H9 (cell line): ENCODE measurements around the gene NPHP1. TPM values are rescaled to one million over a fixed set of nuclear protein-coding genes. Genes with fewer than 3 reads are reported as not detected.

Experiments
- DNase-seq: peaks from one replicate; pipeline ENCODE4 v3.0.0-alpha.2; 2017
- H2AFZ ChIP-seq: one replicate; pipeline ENCODE4 v1.6.1; 2013; ENCODE audit warnings: mild to moderate bottlenecking, low read length, control low read depth, moderate library complexity
- H2AK5ac ChIP-seq: 2 replicates; pipeline ENCODE4 v1.6.1; 2013; ENCODE audit warnings: low read length, control low read depth, mixed read lengths; ENCODE audit not compliant: insufficient read length
- H2BK120ac ChIP-seq: one replicate; pipeline ENCODE4 v1.6.1; 2013; ENCODE audit warnings: low read depth, mild to moderate bottlenecking, low read length, control low read depth, inconsistent platforms; ENCODE audit not compliant: poor library complexity, severe bottlenecking
- H2BK12ac ChIP-seq: 2 replicates; pipeline ENCODE4 v1.6.1; 2013; ENCODE audit warnings: low read length, control low read depth, mixed read lengths, low read depth; ENCODE audit not compliant: insufficient read length
- H2BK15ac ChIP-seq: 2 replicates; pipeline ENCODE4 v1.6.1; 2013; ENCODE audit warnings: low read depth, low read length, control low read depth
- H2BK20ac ChIP-seq: one replicate; pipeline ENCODE4 v1.6.1; 2013; ENCODE audit warnings: low read depth, mild to moderate bottlenecking, low read length, control low read depth, inconsistent platforms; ENCODE audit not compliant: poor library complexity, severe bottlenecking
- H2BK5ac ChIP-seq: 2 replicates; pipeline ENCODE4 v1.6.1; 2013; ENCODE audit warnings: low read length, control low read depth, mixed read lengths; ENCODE audit not compliant: insufficient read length
- H3K14ac ChIP-seq: 2 replicates; pipeline ENCODE4 v1.6.1; 2013; ENCODE audit warnings: low read length, control low read depth; ENCODE audit not compliant: insufficient read depth
- H3K18ac ChIP-seq: 2 replicates; pipeline ENCODE4 v1.6.1; 2013; ENCODE audit warnings: low read depth, mild to moderate bottlenecking, mixed read lengths, low read length, control low read depth; ENCODE audit not compliant: insufficient read length
- H3K23ac ChIP-seq: 2 replicates; pipeline ENCODE4 v1.6.1; 2013; ENCODE audit warnings: low read length, control low read depth, mixed read lengths, low read depth; ENCODE audit not compliant: insufficient read length
- H3K23me2 ChIP-seq: 2 replicates; pipeline ENCODE4 v1.6.1; 2013; ENCODE audit warnings: low read depth, mild to moderate bottlenecking, mixed read lengths, low read length, control low read depth; ENCODE audit not compliant: insufficient read length, poor library complexity, severe bottlenecking
- H3K27ac ChIP-seq: 2 replicates; pipeline ENCODE4 v1.5.1; 2013; ENCODE audit warnings: low read length, control low read depth, mixed read lengths, low read depth; ENCODE audit not compliant: insufficient read length
- H3K27me3 ChIP-seq: 2 replicates; pipeline ENCODE4 v1.6.1; 2013; ENCODE audit warnings: low read length, control low read depth, inconsistent platforms; ENCODE audit not compliant: insufficient read depth
- H3K4ac ChIP-seq: 2 replicates; pipeline ENCODE4 v1.6.1; 2013; ENCODE audit warnings: low read depth, mild to moderate bottlenecking, control low read depth, inconsistent platforms, low read length, moderate library complexity
- H3K4me1 ChIP-seq: 2 replicates; pipeline ENCODE4 v1.6.1; 2013; ENCODE audit warnings: low read length, control low read depth, inconsistent platforms; ENCODE audit not compliant: insufficient read depth
- H3K4me2 ChIP-seq: 2 replicates; pipeline ENCODE4 v1.6.1; 2013; ENCODE audit warnings: low read length, control low read depth, mixed read lengths; ENCODE audit not compliant: insufficient read length, insufficient read depth
- H3K56ac ChIP-seq: 2 replicates; pipeline ENCODE4 v1.6.1; 2013; ENCODE audit warnings: low read depth, mild to moderate bottlenecking, mixed read lengths, low read length, control low read depth; ENCODE audit not compliant: insufficient read length
- H3K79me1 ChIP-seq: 2 replicates; pipeline ENCODE4 v1.6.1; 2013; ENCODE audit warnings: low read depth, mild to moderate bottlenecking, moderate library complexity, low read length, control low read depth, inconsistent platforms; ENCODE audit not compliant: insufficient read depth, poor library complexity, severe bottlenecking
- H3K79me2 ChIP-seq: 2 replicates; pipeline ENCODE4 v1.6.1; 2013; ENCODE audit warnings: low read length, control low read depth, inconsistent platforms; ENCODE audit not compliant: insufficient read depth
- H3K9ac ChIP-seq: 2 replicates; pipeline ENCODE4 v1.6.1; 2013; ENCODE audit warnings: low read length, control low read depth, mixed read lengths; ENCODE audit not compliant: insufficient read length; ENCODE audit errors: extremely low read depth
- H3K9me3 ChIP-seq: one replicate; pipeline ENCODE4 v1.6.1; 2013; ENCODE audit warnings: low read depth, low read length, inconsistent platforms; ENCODE audit not compliant: control insufficient read depth
- H3T11ph ChIP-seq: one replicate; pipeline ENCODE4 v1.6.1; 2013; ENCODE audit warnings: mild to moderate bottlenecking, low read length, control low read depth, inconsistent platforms
- H4K20me1 ChIP-seq: one replicate; pipeline ENCODE4 v1.6.1; 2013; ENCODE audit not compliant: control insufficient read depth, insufficient read length, insufficient read depth
- H4K5ac ChIP-seq: 2 replicates; pipeline ENCODE4 v1.6.1; 2013; ENCODE audit warnings: low read depth, mild to moderate bottlenecking, mixed read lengths, low read length, control low read depth; ENCODE audit not compliant: insufficient read length
- H4K8ac ChIP-seq: replicated peaks from 2 replicates; pipeline ENCODE4 v1.6.1; 2013; ENCODE audit warnings: low read length, control low read depth, mixed read lengths, low read depth; ENCODE audit not compliant: insufficient read length
- H4K91ac ChIP-seq: 2 replicates; pipeline ENCODE4 v1.6.1; 2013; ENCODE audit warnings: low read depth, mild to moderate bottlenecking, moderate library complexity, mixed read lengths, low read length, control low read depth; ENCODE audit not compliant: insufficient read length
- H3K27ac Mint-ChIP-seq, 3 experiments: 2 replicates in 2 of 3; 3 replicates in 1 of 3; pipeline ENCODE4 v1.8.0; 2020 to 2021; ENCODE audit warnings: mixed read lengths in 3 of 3, mild to moderate bottlenecking in 1 of 3, moderate library complexity in 1 of 3
- H3K27me3 Mint-ChIP-seq: 2 replicates; pipeline ENCODE4 v1.8.0; 2021; ENCODE audit warnings: low read depth, mild to moderate bottlenecking, moderate library complexity, mixed read lengths
- H3K36me3 Mint-ChIP-seq, 3 experiments: 2 replicates in 2 of 3; 3 replicates in 1 of 3; pipeline ENCODE4 v1.8.0; 2020 to 2021; ENCODE audit warnings: low read depth in 3 of 3, mixed read lengths in 3 of 3; ENCODE audit not compliant: insufficient read depth in 1 of 3
- H3K4me1 Mint-ChIP-seq, 2 experiments: 2 replicates each; pipeline ENCODE4 v1.8.0; 2020; ENCODE audit warnings: mixed read lengths in 2 of 2
- H3K4me3 Mint-ChIP-seq, 2 experiments: 2 replicates in 1 of 2; 3 replicates in 1 of 2; pipeline ENCODE4 v1.8.0; 2020 to 2021; ENCODE audit warnings: mild to moderate bottlenecking in 2 of 2, mixed read lengths in 2 of 2, moderate library complexity in 1 of 2
- H3K9me3 Mint-ChIP-seq, 2 experiments: 2 replicates in 1 of 2; 3 replicates in 1 of 2; pipeline ENCODE4 v1.8.0; 2020; ENCODE audit warnings: mild to moderate bottlenecking in 2 of 2, mixed read lengths in 2 of 2, moderate library complexity in 1 of 2
- WGBS: extraction: QIAGEN DNeasy Blood & Tissue Kit; methylation state at CpG from one replicate; pipeline ENCODE4 v1.1.7; 2013; ENCODE audit warnings: missing lambda C conversion rate, low lambda C conversion rate, mixed read lengths; ENCODE audit not compliant: insufficient read length; ENCODE audit errors: extremely low coverage; 5-methylcytosine and 5-hydroxymethylcytosine counted together
- total RNA-seq: library from RNA; stranded (reverse); gene quantifications from 2 replicates; pipeline ENCODE4 v1.2.1, GENCODE V29; 2021
- TF ChIP-seq, protein P1 (sequence below): fragments of 200-600 bp; sonication (generic); conservative IDR thresholded peaks from 3 replicates; pipeline ENCODE4 v1.8.0; 2021; ENCODE audit warnings: antibody characterized with exemption, mild to moderate bottlenecking

Gene NPHP1
- total RNA-seq, 1 experiment from 2014 or later, result 2.1 TPM

DNA sequence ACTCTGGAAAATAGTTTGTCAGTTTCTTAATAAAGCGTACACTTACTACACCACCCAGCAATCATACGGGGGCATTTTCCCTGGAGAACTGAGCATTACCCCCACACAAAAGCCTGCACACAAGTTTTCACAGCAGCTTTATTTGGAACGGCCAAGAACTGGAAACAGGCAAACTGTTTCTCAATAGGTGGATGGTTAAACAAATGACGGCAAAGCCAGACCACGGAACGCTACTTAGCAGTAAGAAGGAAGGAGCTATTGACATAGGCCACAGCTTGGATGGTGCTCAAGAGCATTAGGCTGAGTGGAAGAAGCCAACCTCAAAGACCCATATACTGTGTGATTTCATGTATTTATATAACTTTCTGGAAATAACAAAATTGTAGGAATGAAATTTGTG, 98.2 kb downstream of the NPHP1 start:
- Histone ChIP-seq H4K20me1 (no peaks in the 10 kb centered on the region), H3K18ac (no peak overlapping the region), H4K5ac (no peak overlapping the region), H3K79me1 (no peaks in the 10 kb centered on the region), H3K14ac (no peak overlapping the region), H3K27me3 (no peaks in the 10 kb centered on the region), H3K4me1 (no peaks in the 10 kb centered on the region), H3K56ac (no peak overlapping the region), H3K9ac (no peak overlapping the region), H3K4ac (no peak overlapping the region), H2AK5ac (no peak overlapping the region), H2BK20ac (no peak overlapping the region), H3K79me2 (no peaks in the 10 kb centered on the region), H2BK5ac (no peak overlapping the region), H2BK120ac (no peak overlapping the region), H4K91ac (no peak overlapping the region), H3K9me3 (no peaks in the 10 kb centered on the region), H2BK15ac (no peak overlapping the region), H3K23ac (no peak overlapping the region), H3K27ac (no peak overlapping the region), H2BK12ac (no peak overlapping the region), H3T11ph (no peak overlapping the region), H3K23me2 (no peaks in the 10 kb centered on the region), H4K8ac (no peak overlapping the region), H2AFZ (no peak overlapping the region), H3K4me2 (no peak overlapping the region)
- H3K4me3 Mint-ChIP-seq, result no peak overlapping the region
- no CpG with 5 or more reads among the region's 6 CpGs for WGBS
- TF ChIP-seq, protein P1, sequence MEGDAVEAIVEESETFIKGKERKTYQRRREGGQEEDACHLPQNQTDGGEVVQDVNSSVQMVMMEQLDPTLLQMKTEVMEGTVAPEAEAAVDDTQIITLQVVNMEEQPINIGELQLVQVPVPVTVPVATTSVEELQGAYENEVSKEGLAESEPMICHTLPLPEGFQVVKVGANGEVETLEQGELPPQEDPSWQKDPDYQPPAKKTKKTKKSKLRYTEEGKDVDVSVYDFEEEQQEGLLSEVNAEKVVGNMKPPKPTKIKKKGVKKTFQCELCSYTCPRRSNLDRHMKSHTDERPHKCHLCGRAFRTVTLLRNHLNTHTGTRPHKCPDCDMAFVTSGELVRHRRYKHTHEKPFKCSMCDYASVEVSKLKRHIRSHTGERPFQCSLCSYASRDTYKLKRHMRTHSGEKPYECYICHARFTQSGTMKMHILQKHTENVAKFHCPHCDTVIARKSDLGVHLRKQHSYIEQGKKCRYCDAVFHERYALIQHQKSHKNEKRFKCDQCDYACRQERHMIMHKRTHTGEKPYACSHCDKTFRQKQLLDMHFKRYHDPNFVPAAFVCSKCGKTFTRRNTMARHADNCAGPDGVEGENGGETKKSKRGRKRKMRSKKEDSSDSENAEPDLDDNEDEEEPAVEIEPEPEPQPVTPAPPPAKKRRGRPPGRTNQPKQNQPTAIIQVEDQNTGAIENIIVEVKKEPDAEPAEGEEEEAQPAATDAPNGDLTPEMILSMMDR, result no peak
- H3K4me1 Mint-ChIP-seq, result peaks cover 0 to 8% of the 10 kb centered on the region in 2 experiments; a peak in 2 of 4 replicates
- DNase-seq, result no peak
- H3K36me3 Mint-ChIP-seq, result peaks cover 0 to 5% (median 0%) of the 10 kb centered on the region in 3 experiments; a peak in 2 of 7 replicates
- H3K27me3 Mint-ChIP-seq, result peaks cover 10% of the 10 kb centered on the region
- H3K27ac Mint-ChIP-seq, result no peak overlapping the region
- peaks cover 0 to 5% of the 10 kb centered on the region in 2 experiments; a peak in 2 of 5 replicates for H3K9me3 Mint-ChIP-seq
